Erythroblast (primary cell): Measurements from ENCODE around the gene AGBL2.

Experiments used
- GATA1 ChIP-seq: IDR thresholded peaks from 2 replicates; pipeline ENCODE4 v1.6.1; 2011; ENCODE audit warnings: low read depth, mild to moderate bottlenecking, control low read depth, low read length, moderate library complexity
- POLR2A ChIP-seq: IDR thresholded peaks from 2 replicates; pipeline ENCODE4 v1.6.1; 2011; ENCODE audit warnings: mild to moderate bottlenecking, low read length

GRCh38 chr11:47631473-47631872 is 83.7 kb downstream of the AGBL2 start:
- TF ChIP-seq POLR2A = no peak
- no peak for TF ChIP-seq GATA1
